Activated B cell treated with CpG ODN at 0.5 μM for 24 hours (primary cell): ENCODE data around the gene XAB2. TPM values are rescaled to one million over a fixed set of nuclear protein-coding genes. Genes with fewer than 3 reads are reported as not detected.

Source experiments
- ATAC-seq: fragments of 200-7000 bp; cut with Tn5 transposase; one replicate; pipeline ENCODE4 v1.10.0; 2021; ENCODE audit warnings: low read depth, mild to moderate bottlenecking, moderate library complexity
- CTCF ChIA-PET: fragments of 350-600 bp; sonication (Branson Sonifier 250); formaldehyde crosslinking; loops from one replicate; lab custom pipeline; 2021; ENCODE audit warnings: antibody characterized with exemption; lab: Charles Lee
- POLR2A ChIA-PET: fragments of 350-600 bp; sonication (Branson Sonifier 250); formaldehyde crosslinking; loops from one replicate; lab custom pipeline; 2021; ENCODE audit warnings: antibody characterized with exemption; lab: Charles Lee
- DNase-seq: peaks from one replicate; pipeline ENCODE4 v3.0.0; 2022
- H3K27ac Mint-ChIP-seq: one replicate; pipeline ENCODE4 v1.8.0; 2020; ENCODE audit warnings: mixed read lengths
- H3K27me3 Mint-ChIP-seq: one replicate; pipeline ENCODE4 v1.8.0; 2021; ENCODE audit warnings: mixed read lengths
- H3K36me3 Mint-ChIP-seq: one replicate; pipeline ENCODE4 v1.8.0; 2021; ENCODE audit warnings: low read depth, mixed read lengths
- H3K4me1 Mint-ChIP-seq: one replicate; pipeline ENCODE4 v1.8.0; 2021; ENCODE audit warnings: mixed read lengths
- H3K4me3 Mint-ChIP-seq: one replicate; pipeline ENCODE4 v1.8.0; 2020; ENCODE audit warnings: mild to moderate bottlenecking, mixed read lengths
- H3K9me3 Mint-ChIP-seq: one replicate; pipeline ENCODE4 v1.8.0; 2020; ENCODE audit warnings: mixed read lengths
- CTCF ChIP-seq: fragments of 200-600 bp; IDR thresholded peaks from one replicate; pipeline ENCODE4 v1.8.0; 2022; ENCODE audit warnings: antibody characterized with exemption, mild to moderate bottlenecking
- intact Hi-C: fragments of 100-400 bp; cut with micrococcal nuclease; formaldehyde crosslinking; loops from one replicate; pipeline ENCODE4 v1.15.1; 2024
- total RNA-seq: library from RNA; stranded (reverse); gene quantifications from 2 replicates; pipeline ENCODE4 v1.2.3, GENCODE V29; 2022

XAB2 gene
- total RNA-seq, 1 donor from 2014 or later = 51.8 TPM

GRCh38 chr19:7607212-7607873, 22.0 kb downstream of the XAB2 start:
- no peak for TF ChIP-seq CTCF
- no peaks in the 10 kb centered on the region for H3K9me3 Mint-ChIP-seq
- ChIA-PET CTCF (no interaction called here), POLR2A (no interaction called here)
- intact Hi-C loops = no loop called here
- H3K27me3 Mint-ChIP-seq = peaks cover 11% of the 10 kb centered on the region
- H3K4me1 Mint-ChIP-seq = no peaks in the 10 kb centered on the region
- no peak for ATAC-seq
- H3K4me3 Mint-ChIP-seq = no peak overlapping the region
- no peak for DNase-seq
- no peak overlapping the region for H3K27ac Mint-ChIP-seq
- H3K36me3 Mint-ChIP-seq = no peaks in the 10 kb centered on the region

GRCh38 chr19:7606289-7606688, 23.1 kb downstream of the XAB2 start:
- DNase-seq = no peak
- intact Hi-C loops = no loop called here
- Mint-ChIP-seq H3K4me1 (no peaks in the 10 kb centered on the region), H3K9me3 (no peaks in the 10 kb centered on the region), H3K4me3 (no peak overlapping the region), H3K27ac (no peak overlapping the region), H3K27me3 (peaks cover 13% of the 10 kb centered on the region), H3K36me3 (no peaks in the 10 kb centered on the region)
- no peak for TF ChIP-seq CTCF
- ATAC-seq = no peak
- POLR2A ChIA-PET = no interaction called here
- CTCF ChIA-PET = no interaction called here

GRCh38 chr19:7605490-7606222, 23.7 kb downstream of the XAB2 start:
- no peak overlapping the region for H3K4me3 Mint-ChIP-seq
- ChIA-PET CTCF (no interaction called here), POLR2A (interaction anchor here (0.5 to 0.6 kb wide), 2 partner anchors 53 to 485 kb away, joined by 4 to 6 read pairs; no protein-coding TSS in a partner anchor)
- no peak for DNase-seq
- H3K9me3 Mint-ChIP-seq = no peaks in the 10 kb centered on the region
- H3K36me3 Mint-ChIP-seq = no peaks in the 10 kb centered on the region
- intact Hi-C loops = no loop called here
- no peak for TF ChIP-seq CTCF
- H3K4me1 Mint-ChIP-seq = no peaks in the 10 kb centered on the region
- H3K27me3 Mint-ChIP-seq = peaks cover 13% of the 10 kb centered on the region
- no peak overlapping the region for H3K27ac Mint-ChIP-seq
- peak; percentile 61 for ATAC-seq

- H3K36me3 Mint-ChIP-seq = no peaks in the 10 kb centered on the region
- H3K9me3 Mint-ChIP-seq = no peaks in the 10 kb centered on the region
- no peak for TF ChIP-seq CTCF
- ATAC-seq = no peak
- intact Hi-C loops = no loop called here
- peaks cover 13% of the 10 kb centered on the region for H3K27me3 Mint-ChIP-seq
- ChIA-PET CTCF (no interaction called here), POLR2A (interaction anchor here (0.6 kb wide), 1 partner anchor 582 kb away, joined by 8 read pairs; no protein-coding TSS in a partner anchor)
- H3K4me3 Mint-ChIP-seq = no peak overlapping the region
- no peaks in the 10 kb centered on the region for H3K4me1 Mint-ChIP-seq
- no peak overlapping the region for H3K27ac Mint-ChIP-seq
- no peak for DNase-seq
Measured at GRCh38 chr19:7603919-7604318, 25.4 kb downstream of the XAB2 start.

GRCh38 chr19:7602935-7603497, 26.3 kb downstream of the XAB2 start:
- no peak for TF ChIP-seq CTCF
- DNase-seq (no peak), ATAC-seq (no peak)
- Mint-ChIP-seq H3K36me3 (no peaks in the 10 kb centered on the region), H3K27ac (no peak overlapping the region), H3K4me3 (no peak overlapping the region), H3K4me1 (no peaks in the 10 kb centered on the region), H3K27me3 (peaks cover 21% of the 10 kb centered on the region), H3K9me3 (no peaks in the 10 kb centered on the region)
- CTCF ChIA-PET = no interaction called here
- intact Hi-C loops = no loop called here
- POLR2A ChIA-PET = no interaction called here
